ENCODE results near the gene SUMO4.

SUMO4 gene

DNA sequence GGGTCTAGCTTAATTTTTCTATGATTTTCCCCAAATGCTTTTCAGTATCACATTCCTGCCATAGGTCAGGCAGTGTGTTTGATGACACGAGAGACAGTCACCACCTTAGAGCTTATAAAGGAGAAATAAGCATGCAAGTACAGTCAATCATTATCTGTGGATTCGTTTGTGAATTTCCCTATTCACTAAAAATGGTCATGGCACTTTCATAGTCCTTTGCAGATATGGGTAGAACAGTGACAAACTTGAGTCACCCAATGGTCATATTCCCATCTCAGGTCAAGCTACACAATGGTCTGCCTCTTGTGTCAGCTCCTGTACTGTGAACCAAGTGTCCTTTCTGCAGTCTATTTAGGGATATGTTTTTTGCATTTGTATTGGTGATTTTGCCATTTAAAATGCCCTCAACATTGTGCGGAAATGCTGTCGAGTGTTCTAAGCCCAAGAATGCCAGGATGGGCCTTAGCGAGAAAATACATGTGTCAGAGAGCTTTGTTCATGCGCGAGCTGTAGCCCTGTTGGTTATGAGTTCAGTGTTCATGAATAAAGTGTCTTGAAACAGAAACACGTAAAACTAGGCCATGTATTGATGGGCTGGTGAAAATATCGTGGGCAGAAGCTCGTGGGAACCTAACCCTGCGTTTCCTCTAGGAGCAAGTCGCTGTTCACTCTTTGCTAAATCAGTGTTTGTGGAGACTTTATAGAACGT lies 19.8 kb downstream of the SUMO4 start:
- no peak overlapping the region for H4K5ac ChIP-seq (ENCODE audit: low read length)
- no peak overlapping the region for H3K18ac ChIP-seq (ENCODE audit: low read length)
- H3K9ac ChIP-seq (ENCODE audit: low read length) = no peak overlapping the region
- H3K27me3 ChIP-seq (ENCODE audit: insufficient read depth, low read length, poor library complexity) = no peaks in the 10 kb centered on the region
- no peaks in the 10 kb centered on the region for H3K79me2 ChIP-seq (ENCODE audit: control insufficient read depth, insufficient read depth, low read length)
- H3K4ac ChIP-seq (ENCODE audit: low read depth, low read length) = no peak overlapping the region
- no peak overlapping the region for H3K4me2 ChIP-seq (ENCODE audit: low read length)
- H2BK15ac ChIP-seq (replicated peaks; ENCODE audit: low read depth) = no peak overlapping the region
- H3K4me1 ChIP-seq (ENCODE audit: control insufficient read depth, low read depth, low read length) = no peaks in the 10 kb centered on the region
- no peaks in the 10 kb centered on the region for H3K79me1 ChIP-seq (ENCODE audit: low read length)
- H2BK120ac ChIP-seq (ENCODE audit: low read depth, low read length) = no peak overlapping the region
- H2AK5ac ChIP-seq (ENCODE audit: low read length) = no peak overlapping the region
- no CpG with 5 or more reads among the region's 13 CpGs for WGBS (ENCODE audit: extremely low coverage, insufficient coverage, low lambda C conversion rate)
- H3K4me3 ChIP-seq (ENCODE audit: low read length) = no peak overlapping the region
- no peak overlapping the region for H3K27ac ChIP-seq (ENCODE audit: low read depth, low read length)
- no peak overlapping the region for H2BK5ac ChIP-seq (ENCODE audit: low read length)
- DNase-seq = no peak
- no peak overlapping the region for H4K8ac ChIP-seq (ENCODE audit: low read depth, low read length)
- H3K36me3 ChIP-seq (ENCODE audit: control insufficient read depth, insufficient read depth, low read length) = no peaks in the 10 kb centered on the region
- H3K56ac ChIP-seq (ENCODE audit: low read length) = no peak overlapping the region
- H3K23ac ChIP-seq (ENCODE audit: low read length) = no peak overlapping the region

DNA sequence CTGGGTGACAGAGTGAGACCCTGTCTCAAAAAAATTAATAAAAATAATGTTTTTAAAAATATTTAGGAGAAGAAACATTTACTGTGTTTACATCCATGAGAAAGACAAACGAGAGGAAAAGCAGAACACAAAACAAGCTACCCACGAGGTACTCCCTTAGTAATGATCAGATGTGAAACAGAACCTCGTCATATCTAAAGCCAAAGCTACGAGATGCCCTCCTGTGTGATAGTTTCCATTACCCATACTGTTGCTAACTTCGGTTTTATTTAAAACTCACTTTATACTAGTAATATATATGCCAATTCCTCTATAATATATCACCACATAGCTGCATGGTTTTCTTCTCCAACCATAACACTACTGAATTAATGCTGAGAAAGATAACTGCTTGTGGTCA lies 21.1 kb downstream of the SUMO4 start:
- Histone ChIP-seq H3K9ac (ENCODE audit: low read length) (no peak overlapping the region), H3K79me2 (ENCODE audit: control insufficient read depth, insufficient read depth, low read length) (no peaks in the 10 kb centered on the region), H3K4me3 (ENCODE audit: low read length) (no peak overlapping the region), H3K27me3 (ENCODE audit: insufficient read depth, low read length, poor library complexity) (no peaks in the 10 kb centered on the region), H3K4me2 (ENCODE audit: low read length) (no peak overlapping the region), H2AK5ac (ENCODE audit: low read length) (no peak overlapping the region), H4K5ac (ENCODE audit: low read length) (no peak overlapping the region), H3K79me1 (ENCODE audit: low read length) (no peaks in the 10 kb centered on the region), H3K18ac (ENCODE audit: low read length) (no peak overlapping the region), H3K56ac (ENCODE audit: low read length) (no peak overlapping the region), H2BK120ac (ENCODE audit: low read depth, low read length) (no peak overlapping the region), H2BK5ac (ENCODE audit: low read length) (no peak overlapping the region), H3K27ac (ENCODE audit: low read depth, low read length) (no peak overlapping the region), H3K4ac (ENCODE audit: low read depth, low read length) (no peak overlapping the region), H3K23ac (ENCODE audit: low read length) (no peak overlapping the region), H2BK15ac (replicated peaks; ENCODE audit: low read depth) (no peak overlapping the region), H3K36me3 (ENCODE audit: control insufficient read depth, insufficient read depth, low read length) (no peaks in the 10 kb centered on the region), H3K4me1 (ENCODE audit: control insufficient read depth, low read depth, low read length) (no peaks in the 10 kb centered on the region), H4K8ac (ENCODE audit: low read depth, low read length) (no peak overlapping the region)
- no CpG with 5 or more reads among the region's 5 CpGs for WGBS (ENCODE audit: extremely low coverage, insufficient coverage, low lambda C conversion rate)
- no peak for DNase-seq

DNA sequence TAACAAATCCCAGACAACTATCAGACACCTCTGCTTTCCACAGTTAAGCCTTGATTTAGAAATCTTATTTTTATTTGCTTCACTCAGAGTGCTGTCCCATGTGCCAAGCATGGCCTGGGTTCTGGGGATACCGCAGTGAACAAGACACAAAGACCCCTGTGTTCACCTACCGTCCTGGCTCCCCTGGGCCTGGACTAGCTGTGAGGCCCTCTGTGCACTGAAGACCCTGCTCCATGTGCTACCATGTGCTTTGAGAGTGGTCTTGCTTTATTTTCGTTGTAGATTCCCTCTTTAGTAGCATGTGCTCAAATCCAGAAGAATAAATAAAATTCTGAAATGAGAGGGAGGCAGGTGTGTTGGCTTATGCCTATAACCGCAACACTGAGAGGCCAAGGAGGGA lies 22.5 kb downstream of the SUMO4 start:
- Histone ChIP-seq H3K56ac (ENCODE audit: low read length) (no peak overlapping the region), H2AK5ac (ENCODE audit: low read length) (no peak overlapping the region), H2BK5ac (ENCODE audit: low read length) (no peak overlapping the region), H3K27me3 (ENCODE audit: insufficient read depth, low read length, poor library complexity) (no peaks in the 10 kb centered on the region), H3K27ac (ENCODE audit: low read depth, low read length) (no peak overlapping the region), H4K8ac (ENCODE audit: low read depth, low read length) (no peak overlapping the region), H3K36me3 (ENCODE audit: control insufficient read depth, insufficient read depth, low read length) (no peaks in the 10 kb centered on the region), H3K4me3 (ENCODE audit: low read length) (no peak overlapping the region), H4K5ac (ENCODE audit: low read length) (no peak overlapping the region), H2BK120ac (ENCODE audit: low read depth, low read length) (no peak overlapping the region), H3K4ac (ENCODE audit: low read depth, low read length) (no peak overlapping the region), H3K18ac (ENCODE audit: low read length) (no peak overlapping the region), H3K23ac (ENCODE audit: low read length) (no peak overlapping the region), H3K4me1 (ENCODE audit: control insufficient read depth, low read depth, low read length) (no peaks in the 10 kb centered on the region), H3K9ac (ENCODE audit: low read length) (no peak overlapping the region), H2BK15ac (replicated peaks; ENCODE audit: low read depth) (no peak overlapping the region), H3K79me1 (ENCODE audit: low read length) (no peaks in the 10 kb centered on the region), H3K79me2 (ENCODE audit: control insufficient read depth, insufficient read depth, low read length) (no peaks in the 10 kb centered on the region), H3K4me2 (ENCODE audit: low read length) (no peak overlapping the region)
- no peak for DNase-seq
- WGBS (ENCODE audit: extremely low coverage, insufficient coverage, low lambda C conversion rate) = no CpG with 5 or more reads among the region's 4 CpGs

DNA sequence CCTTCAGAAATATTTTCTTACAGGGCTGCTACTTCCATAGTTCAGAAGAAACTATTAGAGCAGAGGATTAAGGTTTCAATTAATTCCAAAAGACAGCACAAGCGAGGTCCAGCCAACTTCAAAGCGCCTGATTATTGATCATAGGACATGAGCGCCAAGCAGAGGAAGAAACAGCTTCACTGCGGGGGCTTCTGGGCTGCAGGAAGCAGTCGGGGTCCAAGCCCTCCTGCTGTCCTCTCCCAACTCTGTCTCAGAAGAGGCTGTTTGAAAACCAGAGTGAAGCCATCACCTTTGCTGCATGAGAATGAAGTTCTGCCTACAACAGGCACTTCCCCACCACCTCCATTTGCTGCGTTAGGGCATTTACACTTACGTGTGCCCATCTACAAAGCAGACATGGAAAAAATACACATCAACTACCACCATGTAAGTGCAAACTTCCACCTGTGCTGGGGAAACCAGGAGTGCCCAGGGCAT lies 23.9 kb downstream of the SUMO4 start:
- no peaks in the 10 kb centered on the region for H3K36me3 ChIP-seq (ENCODE audit: control insufficient read depth, insufficient read depth, low read length)
- no peak overlapping the region for H3K9ac ChIP-seq (ENCODE audit: low read length)
- no peaks in the 10 kb centered on the region for H3K27me3 ChIP-seq (ENCODE audit: insufficient read depth, low read length, poor library complexity)
- no peak overlapping the region for H2BK5ac ChIP-seq (ENCODE audit: low read length)
- no peak overlapping the region for H2BK15ac ChIP-seq (replicated peaks; ENCODE audit: low read depth)
- H3K79me2 ChIP-seq (ENCODE audit: control insufficient read depth, insufficient read depth, low read length) = no peaks in the 10 kb centered on the region
- no peak overlapping the region for H3K23ac ChIP-seq (ENCODE audit: low read length)
- no peak overlapping the region for H3K56ac ChIP-seq (ENCODE audit: low read length)
- no peak overlapping the region for H3K18ac ChIP-seq (ENCODE audit: low read length)
- H2AK5ac ChIP-seq (ENCODE audit: low read length) = no peak overlapping the region
- no peak overlapping the region for H4K5ac ChIP-seq (ENCODE audit: low read length)
- no peaks in the 10 kb centered on the region for H3K4me1 ChIP-seq (ENCODE audit: control insufficient read depth, low read depth, low read length)
- no peak overlapping the region for H3K4me2 ChIP-seq (ENCODE audit: low read length)
- no peak overlapping the region for H4K8ac ChIP-seq (ENCODE audit: low read depth, low read length)
- no peak overlapping the region for H3K27ac ChIP-seq (ENCODE audit: low read depth, low read length)
- no peak overlapping the region for H3K4ac ChIP-seq (ENCODE audit: low read depth, low read length)
- DNase-seq = no peak
- no peak overlapping the region for H2BK120ac ChIP-seq (ENCODE audit: low read depth, low read length)
- H3K4me3 ChIP-seq (ENCODE audit: low read length) = no peak overlapping the region
- no peaks in the 10 kb centered on the region for H3K79me1 ChIP-seq (ENCODE audit: low read length)
- WGBS (ENCODE audit: extremely low coverage, insufficient coverage, low lambda C conversion rate) = no CpG with 5 or more reads among the region's 7 CpGs

DNA sequence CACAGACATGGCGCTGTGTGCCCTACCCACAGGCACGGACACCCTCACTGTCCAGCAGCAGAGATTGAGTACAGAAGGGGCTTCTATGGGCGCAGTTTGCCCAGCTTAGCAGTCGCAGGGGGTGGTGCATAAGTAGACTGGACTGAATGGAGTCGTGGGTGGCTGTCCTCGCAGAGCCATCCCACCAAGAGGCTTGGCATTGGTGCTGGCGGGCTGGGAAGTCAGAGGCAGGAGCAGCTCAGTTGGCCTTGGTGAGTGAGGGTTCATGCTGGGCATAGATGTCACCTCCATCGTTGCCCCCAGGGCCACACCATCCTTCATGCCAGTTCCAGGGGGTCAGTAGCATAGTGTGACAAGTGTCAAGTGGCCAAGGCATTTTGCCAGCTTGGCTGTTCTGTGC lies 25.2 kb downstream of the SUMO4 start:
- Histone ChIP-seq H3K36me3 (ENCODE audit: control insufficient read depth, insufficient read depth, low read length) (no peaks in the 10 kb centered on the region), H2AK5ac (ENCODE audit: low read length) (no peak overlapping the region), H3K79me2 (ENCODE audit: control insufficient read depth, insufficient read depth, low read length) (no peaks in the 10 kb centered on the region), H4K8ac (ENCODE audit: low read depth, low read length) (no peak overlapping the region), H2BK5ac (ENCODE audit: low read length) (no peak overlapping the region), H3K4me2 (ENCODE audit: low read length) (no peak overlapping the region), H2BK120ac (ENCODE audit: low read depth, low read length) (no peak overlapping the region), H4K5ac (ENCODE audit: low read length) (no peak overlapping the region), H3K79me1 (ENCODE audit: low read length) (no peaks in the 10 kb centered on the region), H3K27me3 (ENCODE audit: insufficient read depth, low read length, poor library complexity) (no peaks in the 10 kb centered on the region), H3K4ac (ENCODE audit: low read depth, low read length) (no peak overlapping the region), H3K4me3 (ENCODE audit: low read length) (no peak overlapping the region), H3K23ac (ENCODE audit: low read length) (no peak overlapping the region), H3K18ac (ENCODE audit: low read length) (no peak overlapping the region), H3K9ac (ENCODE audit: low read length) (no peak overlapping the region), H3K56ac (ENCODE audit: low read length) (no peak overlapping the region), H2BK15ac (replicated peaks; ENCODE audit: low read depth) (no peak overlapping the region), H3K27ac (ENCODE audit: low read depth, low read length) (no peak overlapping the region), H3K4me1 (ENCODE audit: control insufficient read depth, low read depth, low read length) (no peaks in the 10 kb centered on the region)
- WGBS (ENCODE audit: extremely low coverage, insufficient coverage, low lambda C conversion rate) = no CpG with 5 or more reads among the region's 8 CpGs
- no peak for DNase-seq

DNA sequence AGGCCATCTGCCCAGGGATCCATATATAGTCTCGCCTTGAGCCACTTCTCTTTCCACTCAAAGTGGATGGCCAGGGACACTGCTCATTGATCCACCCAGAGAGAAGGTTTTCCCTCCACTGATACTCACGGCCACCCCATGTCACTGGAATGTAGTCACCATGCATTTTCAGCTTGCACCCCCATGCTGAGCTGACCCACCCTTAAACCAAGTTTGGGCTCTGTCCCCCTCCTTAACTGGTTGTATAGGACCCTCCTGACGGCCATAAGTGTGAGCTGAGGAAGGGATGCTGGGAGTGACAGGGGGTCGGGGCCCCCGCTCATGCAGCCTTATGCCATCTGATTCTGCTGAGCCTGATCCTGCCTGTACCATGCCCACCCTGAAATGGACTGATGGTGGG lies 25.7 kb downstream of the SUMO4 start:
- no peak for DNase-seq
- no peak overlapping the region for H4K5ac ChIP-seq (ENCODE audit: low read length)
- H3K36me3 ChIP-seq (ENCODE audit: control insufficient read depth, insufficient read depth, low read length) = no peaks in the 10 kb centered on the region
- no peak overlapping the region for H3K18ac ChIP-seq (ENCODE audit: low read length)
- H3K23ac ChIP-seq (ENCODE audit: low read length) = no peak overlapping the region
- H2BK15ac ChIP-seq (replicated peaks; ENCODE audit: low read depth) = no peak overlapping the region
- H3K79me2 ChIP-seq (ENCODE audit: control insufficient read depth, insufficient read depth, low read length) = no peaks in the 10 kb centered on the region
- no peak overlapping the region for H2AK5ac ChIP-seq (ENCODE audit: low read length)
- whole genome bisulfite sequencing (ENCODE audit: extremely low coverage, insufficient coverage, low lambda C conversion rate) = no CpG with 5 or more reads among the region's 5 CpGs
- no peak overlapping the region for H3K56ac ChIP-seq (ENCODE audit: low read length)
- H3K4ac ChIP-seq (ENCODE audit: low read depth, low read length) = no peak overlapping the region
- H3K4me3 ChIP-seq (ENCODE audit: low read length) = no peak overlapping the region
- H3K9ac ChIP-seq (ENCODE audit: low read length) = no peak overlapping the region
- H3K27me3 ChIP-seq (ENCODE audit: insufficient read depth, low read length, poor library complexity) = no peaks in the 10 kb centered on the region
- no peak overlapping the region for H2BK5ac ChIP-seq (ENCODE audit: low read length)
- H2BK120ac ChIP-seq (ENCODE audit: low read depth, low read length) = no peak overlapping the region
- no peak overlapping the region for H3K4me2 ChIP-seq (ENCODE audit: low read length)
- no peak overlapping the region for H4K8ac ChIP-seq (ENCODE audit: low read depth, low read length)
- H3K27ac ChIP-seq (ENCODE audit: low read depth, low read length) = no peak overlapping the region
- no peaks in the 10 kb centered on the region for H3K79me1 ChIP-seq (ENCODE audit: low read length)
- H3K4me1 ChIP-seq (ENCODE audit: control insufficient read depth, low read depth, low read length) = no peaks in the 10 kb centered on the region

Data from mesendoderm (in vitro differentiated cells).